H9 (cell line): ENCODE data around the gene RIT2. TPM values are rescaled to one million over a fixed set of nuclear protein-coding genes. Genes with fewer than 3 reads are reported as not detected.

Experiments
- DNase-seq: peaks from one replicate; pipeline ENCODE4 v3.0.0-alpha.2; 2017
- H2AFZ ChIP-seq: one replicate; pipeline ENCODE4 v1.6.1; 2013; ENCODE audit warnings: mild to moderate bottlenecking, low read length, control low read depth, moderate library complexity
- H2AK5ac ChIP-seq: 2 replicates; pipeline ENCODE4 v1.6.1; 2013; ENCODE audit warnings: low read length, control low read depth, mixed read lengths; ENCODE audit not compliant: insufficient read length
- H2BK120ac ChIP-seq: one replicate; pipeline ENCODE4 v1.6.1; 2013; ENCODE audit warnings: low read depth, mild to moderate bottlenecking, low read length, control low read depth, inconsistent platforms; ENCODE audit not compliant: poor library complexity, severe bottlenecking
- H2BK12ac ChIP-seq: 2 replicates; pipeline ENCODE4 v1.6.1; 2013; ENCODE audit warnings: low read length, control low read depth, mixed read lengths, low read depth; ENCODE audit not compliant: insufficient read length
- H2BK15ac ChIP-seq: 2 replicates; pipeline ENCODE4 v1.6.1; 2013; ENCODE audit warnings: low read depth, low read length, control low read depth
- H2BK20ac ChIP-seq: one replicate; pipeline ENCODE4 v1.6.1; 2013; ENCODE audit warnings: low read depth, mild to moderate bottlenecking, low read length, control low read depth, inconsistent platforms; ENCODE audit not compliant: poor library complexity, severe bottlenecking
- H2BK5ac ChIP-seq: 2 replicates; pipeline ENCODE4 v1.6.1; 2013; ENCODE audit warnings: low read length, control low read depth, mixed read lengths; ENCODE audit not compliant: insufficient read length
- H3K14ac ChIP-seq: 2 replicates; pipeline ENCODE4 v1.6.1; 2013; ENCODE audit warnings: low read length, control low read depth; ENCODE audit not compliant: insufficient read depth
- H3K18ac ChIP-seq: 2 replicates; pipeline ENCODE4 v1.6.1; 2013; ENCODE audit warnings: low read depth, mild to moderate bottlenecking, mixed read lengths, low read length, control low read depth; ENCODE audit not compliant: insufficient read length
- H3K23ac ChIP-seq: 2 replicates; pipeline ENCODE4 v1.6.1; 2013; ENCODE audit warnings: low read length, control low read depth, mixed read lengths, low read depth; ENCODE audit not compliant: insufficient read length
- H3K23me2 ChIP-seq: 2 replicates; pipeline ENCODE4 v1.6.1; 2013; ENCODE audit warnings: low read depth, mild to moderate bottlenecking, mixed read lengths, low read length, control low read depth; ENCODE audit not compliant: insufficient read length, poor library complexity, severe bottlenecking
- H3K27ac ChIP-seq: 2 replicates; pipeline ENCODE4 v1.5.1; 2013; ENCODE audit warnings: low read length, control low read depth, mixed read lengths, low read depth; ENCODE audit not compliant: insufficient read length
- H3K27me3 ChIP-seq: 2 replicates; pipeline ENCODE4 v1.6.1; 2013; ENCODE audit warnings: low read length, control low read depth, inconsistent platforms; ENCODE audit not compliant: insufficient read depth
- H3K4ac ChIP-seq: 2 replicates; pipeline ENCODE4 v1.6.1; 2013; ENCODE audit warnings: low read depth, mild to moderate bottlenecking, control low read depth, inconsistent platforms, low read length, moderate library complexity
- H3K4me1 ChIP-seq: 2 replicates; pipeline ENCODE4 v1.6.1; 2013; ENCODE audit warnings: low read length, control low read depth, inconsistent platforms; ENCODE audit not compliant: insufficient read depth
- H3K4me2 ChIP-seq: 2 replicates; pipeline ENCODE4 v1.6.1; 2013; ENCODE audit warnings: low read length, control low read depth, mixed read lengths; ENCODE audit not compliant: insufficient read length, insufficient read depth
- H3K56ac ChIP-seq: 2 replicates; pipeline ENCODE4 v1.6.1; 2013; ENCODE audit warnings: low read depth, mild to moderate bottlenecking, mixed read lengths, low read length, control low read depth; ENCODE audit not compliant: insufficient read length
- H3K79me1 ChIP-seq: 2 replicates; pipeline ENCODE4 v1.6.1; 2013; ENCODE audit warnings: low read depth, mild to moderate bottlenecking, moderate library complexity, low read length, control low read depth, inconsistent platforms; ENCODE audit not compliant: insufficient read depth, poor library complexity, severe bottlenecking
- H3K79me2 ChIP-seq: 2 replicates; pipeline ENCODE4 v1.6.1; 2013; ENCODE audit warnings: low read length, control low read depth, inconsistent platforms; ENCODE audit not compliant: insufficient read depth
- H3K9ac ChIP-seq: 2 replicates; pipeline ENCODE4 v1.6.1; 2013; ENCODE audit warnings: low read length, control low read depth, mixed read lengths; ENCODE audit not compliant: insufficient read length; ENCODE audit errors: extremely low read depth
- H3K9me3 ChIP-seq: one replicate; pipeline ENCODE4 v1.6.1; 2013; ENCODE audit warnings: low read depth, low read length, inconsistent platforms; ENCODE audit not compliant: control insufficient read depth
- H3T11ph ChIP-seq: one replicate; pipeline ENCODE4 v1.6.1; 2013; ENCODE audit warnings: mild to moderate bottlenecking, low read length, control low read depth, inconsistent platforms
- H4K20me1 ChIP-seq: one replicate; pipeline ENCODE4 v1.6.1; 2013; ENCODE audit not compliant: control insufficient read depth, insufficient read length, insufficient read depth
- H4K5ac ChIP-seq: 2 replicates; pipeline ENCODE4 v1.6.1; 2013; ENCODE audit warnings: low read depth, mild to moderate bottlenecking, mixed read lengths, low read length, control low read depth; ENCODE audit not compliant: insufficient read length
- H4K8ac ChIP-seq: replicated peaks from 2 replicates; pipeline ENCODE4 v1.6.1; 2013; ENCODE audit warnings: low read length, control low read depth, mixed read lengths, low read depth; ENCODE audit not compliant: insufficient read length
- H4K91ac ChIP-seq: 2 replicates; pipeline ENCODE4 v1.6.1; 2013; ENCODE audit warnings: low read depth, mild to moderate bottlenecking, moderate library complexity, mixed read lengths, low read length, control low read depth; ENCODE audit not compliant: insufficient read length
- H3K27ac Mint-ChIP-seq, 3 experiments: 2 replicates in 2 of 3; 3 replicates in 1 of 3; pipeline ENCODE4 v1.8.0; 2020 to 2021; ENCODE audit warnings: mixed read lengths in 3 of 3, mild to moderate bottlenecking in 1 of 3, moderate library complexity in 1 of 3
- H3K27me3 Mint-ChIP-seq: 2 replicates; pipeline ENCODE4 v1.8.0; 2021; ENCODE audit warnings: low read depth, mild to moderate bottlenecking, moderate library complexity, mixed read lengths
- H3K36me3 Mint-ChIP-seq, 3 experiments: 2 replicates in 2 of 3; 3 replicates in 1 of 3; pipeline ENCODE4 v1.8.0; 2020 to 2021; ENCODE audit warnings: low read depth in 3 of 3, mixed read lengths in 3 of 3; ENCODE audit not compliant: insufficient read depth in 1 of 3
- H3K4me1 Mint-ChIP-seq, 2 experiments: 2 replicates each; pipeline ENCODE4 v1.8.0; 2020; ENCODE audit warnings: mixed read lengths in 2 of 2
- H3K4me3 Mint-ChIP-seq, 2 experiments: 2 replicates in 1 of 2; 3 replicates in 1 of 2; pipeline ENCODE4 v1.8.0; 2020 to 2021; ENCODE audit warnings: mild to moderate bottlenecking in 2 of 2, mixed read lengths in 2 of 2, moderate library complexity in 1 of 2
- H3K9me3 Mint-ChIP-seq, 2 experiments: 2 replicates in 1 of 2; 3 replicates in 1 of 2; pipeline ENCODE4 v1.8.0; 2020; ENCODE audit warnings: mild to moderate bottlenecking in 2 of 2, mixed read lengths in 2 of 2, moderate library complexity in 1 of 2
- WGBS: extraction: QIAGEN DNeasy Blood & Tissue Kit; methylation state at CpG from one replicate; pipeline ENCODE4 v1.1.7; 2013; ENCODE audit warnings: missing lambda C conversion rate, low lambda C conversion rate, mixed read lengths; ENCODE audit not compliant: insufficient read length; ENCODE audit errors: extremely low coverage; 5-methylcytosine and 5-hydroxymethylcytosine counted together
- total RNA-seq: library from RNA; stranded (reverse); gene quantifications from 2 replicates; pipeline ENCODE4 v1.2.1, GENCODE V29; 2021
- TF ChIP-seq, protein P1 (sequence below): fragments of 200-600 bp; sonication (generic); conservative IDR thresholded peaks from 3 replicates; pipeline ENCODE4 v1.8.0; 2021; ENCODE audit warnings: antibody characterized with exemption, mild to moderate bottlenecking

The RIT2 gene
- total RNA-seq, 1 experiment from 2014 or later, result 1.2 TPM

DNA sequence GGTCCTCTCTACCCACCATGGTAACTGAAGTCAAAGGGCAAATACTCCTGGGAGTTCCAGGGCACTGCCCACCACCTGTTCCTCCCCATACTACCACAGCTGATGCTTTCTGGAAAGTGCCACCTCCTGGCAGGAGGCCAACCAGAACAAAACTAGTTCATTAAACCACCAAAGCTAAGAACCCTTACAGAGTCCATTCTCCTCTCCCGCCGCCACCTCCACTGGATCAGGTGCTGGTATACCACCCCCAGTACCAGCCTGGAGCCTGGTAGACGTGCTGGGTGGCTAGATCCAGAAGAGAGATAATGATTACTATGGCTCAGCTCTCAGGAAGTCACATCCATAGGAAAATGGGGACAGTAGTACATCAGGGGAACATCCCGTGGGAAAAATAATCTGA is 300.9 kb downstream of the RIT2 start:
- no peak overlapping the region for H3K4me3 Mint-ChIP-seq
- Histone ChIP-seq H2BK15ac (no peak overlapping the region), H2AK5ac (no peak overlapping the region), H3K14ac (no peak overlapping the region), H4K5ac (no peak overlapping the region), H3K27ac (no peak overlapping the region), H2AFZ (no peak overlapping the region), H3K79me2 (no peaks in the 10 kb centered on the region), H3K4ac (no peak overlapping the region), H3K9me3 (no peaks in the 10 kb centered on the region), H3K18ac (no peak overlapping the region), H3T11ph (no peak overlapping the region), H3K4me1 (no peaks in the 10 kb centered on the region; the same call in 1 of the 2 replicates), H2BK120ac (no peak overlapping the region), H2BK5ac (no peak overlapping the region), H3K27me3 (no peaks in the 10 kb centered on the region), H3K23me2 (no peaks in the 10 kb centered on the region), H4K8ac (no peak overlapping the region), H3K23ac (no peak overlapping the region), H3K4me2 (no peak overlapping the region), H2BK12ac (no peak overlapping the region), H3K56ac (no peak overlapping the region), H4K20me1 (no peaks in the 10 kb centered on the region), H4K91ac (no peak overlapping the region), H2BK20ac (no peak overlapping the region), H3K9ac (no peak overlapping the region), H3K79me1 (no peaks in the 10 kb centered on the region)
- no peak for DNase-seq
- no CpG with 5 or more reads among the region's 4 CpGs for WGBS
- H3K27ac Mint-ChIP-seq, result no peak overlapping the region; a peak in 1 of 7 replicates
- H3K27me3 Mint-ChIP-seq, result no peaks in the 10 kb centered on the region
- TF ChIP-seq, protein P1, sequence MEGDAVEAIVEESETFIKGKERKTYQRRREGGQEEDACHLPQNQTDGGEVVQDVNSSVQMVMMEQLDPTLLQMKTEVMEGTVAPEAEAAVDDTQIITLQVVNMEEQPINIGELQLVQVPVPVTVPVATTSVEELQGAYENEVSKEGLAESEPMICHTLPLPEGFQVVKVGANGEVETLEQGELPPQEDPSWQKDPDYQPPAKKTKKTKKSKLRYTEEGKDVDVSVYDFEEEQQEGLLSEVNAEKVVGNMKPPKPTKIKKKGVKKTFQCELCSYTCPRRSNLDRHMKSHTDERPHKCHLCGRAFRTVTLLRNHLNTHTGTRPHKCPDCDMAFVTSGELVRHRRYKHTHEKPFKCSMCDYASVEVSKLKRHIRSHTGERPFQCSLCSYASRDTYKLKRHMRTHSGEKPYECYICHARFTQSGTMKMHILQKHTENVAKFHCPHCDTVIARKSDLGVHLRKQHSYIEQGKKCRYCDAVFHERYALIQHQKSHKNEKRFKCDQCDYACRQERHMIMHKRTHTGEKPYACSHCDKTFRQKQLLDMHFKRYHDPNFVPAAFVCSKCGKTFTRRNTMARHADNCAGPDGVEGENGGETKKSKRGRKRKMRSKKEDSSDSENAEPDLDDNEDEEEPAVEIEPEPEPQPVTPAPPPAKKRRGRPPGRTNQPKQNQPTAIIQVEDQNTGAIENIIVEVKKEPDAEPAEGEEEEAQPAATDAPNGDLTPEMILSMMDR, result no peak
- no peaks in the 10 kb centered on the region; a peak in 1 of 5 replicates for H3K9me3 Mint-ChIP-seq
- no peaks in the 10 kb centered on the region; a peak in 1 of 7 replicates for H3K36me3 Mint-ChIP-seq
- H3K4me1 Mint-ChIP-seq, result peaks cover 35 to 39% of the 10 kb centered on the region in 2 experiments
